Common myeloid progenitor, CD34-positive (primary cell): Measurements from ENCODE around the gene NFAM1.
A peak's percentile ranks its signal among the peaks of the same experiment; 100 is the strongest.

ENCODE experiments used
- CTCF ChIA-PET: fragments of 350-600 bp; sonication (Branson Sonifier 250); formaldehyde crosslinking; loops from one replicate; lab custom pipeline; 2021; ENCODE audit warnings: antibody characterized with exemption; lab: Charles Lee
- POLR2A ChIA-PET: fragments of 350-600 bp; sonication (Branson Sonifier 250); formaldehyde crosslinking; loops from one replicate; lab custom pipeline; 2021; ENCODE audit warnings: antibody characterized with exemption; lab: Charles Lee
- DNase-seq, 3 donors: peaks; one replicate each; pipeline versions ENCODE4 v3.0.0 to v3.0.0-alpha.2; 2013
- H3K27ac ChIP-seq, 2 experiments: 1 replicate in 1 of 2; 2 replicates in 1 of 2; pipeline ENCODE4 v1.7.0; 2013; ENCODE audit warnings: inconsistent platforms in 2 of 2, low read length in 2 of 2, mild to moderate bottlenecking in 2 of 2, low read depth in 1 of 2, moderate library complexity in 1 of 2; ENCODE audit not compliant: severe bottlenecking in 2 of 2, insufficient read depth in 1 of 2, poor library complexity in 1 of 2
- H3K27me3 ChIP-seq, 5 experiments: replicated peaks in 2 of 5; 1 replicate in 3 of 5; 2 replicates in 2 of 5; pipeline versions ENCODE4 v1.6.1 to v1.7.0; 2013; ENCODE audit warnings: low read length in 4 of 5, mild to moderate bottlenecking in 2 of 5, moderate library complexity in 2 of 5, inconsistent platforms in 1 of 5; ENCODE audit not compliant: insufficient read depth in 5 of 5, control insufficient read depth in 4 of 5
- H3K36me3 ChIP-seq, 4 experiments: 1 replicate in 2 of 4; 2 replicates in 2 of 4; pipeline versions ENCODE4 v1.6.1 to v1.7.0; 2013; ENCODE audit warnings: low read length in 3 of 4, control low read depth in 1 of 4, mild to moderate bottlenecking in 1 of 4; ENCODE audit not compliant: control insufficient read depth in 4 of 4, insufficient read depth in 4 of 4
- H3K4me1 ChIP-seq, 4 experiments: 1 replicate in 3 of 4; 2 replicates in 1 of 4; pipeline versions ENCODE4 v1.6.1 to v1.7.1; 2013; ENCODE audit warnings: low read length in 3 of 4, mild to moderate bottlenecking in 3 of 4, control low read depth in 1 of 4, inconsistent platforms in 1 of 4, moderate library complexity in 1 of 4; ENCODE audit not compliant: control insufficient read depth in 4 of 4, insufficient read depth in 4 of 4; ENCODE audit errors: control extremely low read depth in 1 of 4
- H3K4me3 ChIP-seq, 7 experiments: 1 replicate in 4 of 7; 2 replicates in 3 of 7; pipeline versions ENCODE4 v1.5.1 to v1.7.0; 2013; ENCODE audit warnings: mild to moderate bottlenecking in 7 of 7, low read length in 6 of 7, moderate library complexity in 6 of 7, inconsistent platforms in 2 of 7, low read depth in 2 of 7, control low read depth in 1 of 7; ENCODE audit not compliant: insufficient read depth in 4 of 7, control insufficient read depth in 1 of 7; ENCODE audit errors: extremely low read depth in 1 of 7
- H3K9me3 ChIP-seq, 5 experiments: 1 replicate in 4 of 5; 2 replicates in 1 of 5; pipeline versions ENCODE4 v1.6.1 to v1.7.1; 2013; ENCODE audit warnings: low read length in 4 of 5, mild to moderate bottlenecking in 2 of 5, inconsistent platforms in 1 of 5, low read depth in 1 of 5, moderate library complexity in 1 of 5; ENCODE audit not compliant: control insufficient read depth in 4 of 5, insufficient read depth in 2 of 5; ENCODE audit errors: control extremely low read depth in 1 of 5
- WGBS: methylation state at CpG from one replicate; pipeline ENCODE4 v1.1.5; 2013; ENCODE audit not compliant: insufficient coverage; 5-methylcytosine and 5-hydroxymethylcytosine counted together

NFAM1 gene

DNA sequence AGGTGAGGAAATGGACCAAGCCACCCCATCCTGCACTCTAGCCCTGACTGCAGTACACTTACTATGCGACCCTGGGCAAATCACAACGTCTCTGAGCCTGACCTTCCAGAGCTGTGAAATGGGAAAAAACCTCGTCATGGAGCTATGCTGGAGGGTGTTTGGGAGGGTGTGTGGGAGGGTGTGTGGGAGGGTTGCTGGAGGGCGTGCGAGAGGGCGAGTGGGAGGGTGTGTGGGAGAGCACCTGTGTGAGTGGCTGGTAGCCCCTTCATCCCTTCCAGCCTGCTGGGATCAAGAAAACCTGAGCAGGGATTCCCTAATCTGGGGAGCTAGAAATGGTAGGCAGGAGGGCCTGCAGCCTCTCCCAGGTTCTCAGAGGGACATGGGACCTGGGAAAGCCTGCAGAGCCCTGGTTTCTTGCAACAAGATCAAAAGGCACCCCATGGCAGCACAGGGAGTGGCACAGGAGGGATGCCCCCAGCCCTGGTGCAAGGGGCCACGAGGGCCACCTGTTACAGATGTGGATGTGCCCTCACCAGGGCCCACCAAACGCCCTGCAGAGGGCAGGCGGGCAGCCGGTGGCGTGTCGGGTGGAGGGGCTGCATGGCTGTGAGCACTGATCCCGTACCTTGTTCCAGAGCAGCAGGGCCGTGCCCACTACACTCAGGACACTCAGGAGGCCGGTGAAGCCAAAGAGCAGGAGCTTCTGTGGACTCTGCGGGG lies 23.2 kb downstream of the NFAM1 start:
- H3K4me3 ChIP-seq, result no peak overlapping the region
- H3K36me3 ChIP-seq, result peaks cover 0 to 5% (median 0%) of the 10 kb centered on the region in 4 experiments
- no peak overlapping the region for H3K27ac ChIP-seq
- CTCF ChIA-PET, result no interaction called here
- H3K9me3 ChIP-seq, result no peaks in the 10 kb centered on the region
- DNase-seq, result no peak
- WGBS, result 96% methylated on average over 14 of the region's 16 CpGs
- H3K27me3 ChIP-seq, result no peaks in the 10 kb centered on the region
- H3K4me1 ChIP-seq, result no peaks in the 10 kb centered on the region
- POLR2A ChIA-PET, result no interaction called here

DNA sequence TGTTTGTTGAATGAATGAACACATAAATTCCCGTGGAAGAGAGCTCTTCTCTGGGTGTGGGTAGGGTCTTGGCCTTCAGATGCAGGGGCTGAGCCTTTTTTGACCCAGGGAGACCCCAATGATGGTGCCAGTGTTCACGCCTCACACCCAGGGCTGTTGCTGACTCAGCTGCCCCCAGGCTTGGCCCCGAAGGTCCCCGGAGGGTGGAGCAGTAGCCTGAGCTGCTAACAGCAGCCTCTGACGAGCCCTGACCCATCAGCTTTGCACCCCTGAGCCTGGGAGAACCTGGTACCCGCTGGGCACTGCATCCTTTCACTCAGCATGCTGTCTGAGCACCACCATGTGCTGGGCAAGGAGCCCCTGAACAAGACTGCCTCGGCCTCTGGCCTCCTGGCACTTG lies 23.9 kb downstream of the NFAM1 start:
- CTCF ChIA-PET, result interaction anchor here (1.5 kb wide), 1 partner anchor 28 kb away, joined by 9 read pairs; no protein-coding TSS in a partner anchor
- no peak for DNase-seq
- Histone ChIP-seq H3K36me3 (peaks cover 0 to 5% (median 0%) of the 10 kb centered on the region in 4 experiments), H3K27ac (no peak overlapping the region), H3K27me3 (no peaks in the 10 kb centered on the region), H3K4me3 (no peak overlapping the region), H3K9me3 (no peaks in the 10 kb centered on the region), H3K4me1 (no peaks in the 10 kb centered on the region)
- POLR2A ChIA-PET, result no interaction called here
- 90% methylated on average over 7 of the region's 7 CpGs for WGBS

DNA sequence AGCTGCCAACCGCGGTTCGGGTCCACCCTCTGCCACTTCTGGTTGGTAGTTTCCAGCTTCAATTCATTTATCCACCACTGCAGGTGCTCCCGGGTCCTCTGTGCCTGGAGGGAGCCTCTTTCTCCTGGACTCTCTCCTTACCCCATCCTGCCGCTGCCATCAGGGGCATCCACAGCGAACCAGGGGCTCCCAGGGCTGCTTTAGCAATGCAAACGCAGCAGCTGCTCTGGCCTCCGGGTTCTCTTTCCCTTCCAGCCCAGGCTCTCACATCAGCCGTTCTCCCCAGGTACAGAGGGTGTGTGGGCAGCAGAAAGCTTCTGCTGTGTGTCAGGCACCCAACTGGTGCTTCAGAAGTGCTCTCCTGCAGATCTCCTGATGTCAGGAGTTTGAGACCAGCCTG lies 27.9 kb downstream of the NFAM1 start:
- Histone ChIP-seq H3K4me3 (no peak overlapping the region), H3K27ac (no peak overlapping the region), H3K4me1 (no peaks in the 10 kb centered on the region), H3K36me3 (peaks cover 0 to 4% (median 0%) of the 10 kb centered on the region in 4 experiments), H3K9me3 (no peaks in the 10 kb centered on the region), H3K27me3 (peaks cover 0 to 8% (median 0%) of the 10 kb centered on the region in 5 experiments)
- CTCF ChIA-PET, result interaction anchor here (0.8 to 1.7 kb wide), 3 partner anchors 15 to 39 kb away, joined by 3 to 6 read pairs (median 3); no protein-coding TSS in a partner anchor
- POLR2A ChIA-PET, result no interaction called here
- no peak for DNase-seq
- 93% methylated on average over 7 of the region's 9 CpGs for WGBS

DNA sequence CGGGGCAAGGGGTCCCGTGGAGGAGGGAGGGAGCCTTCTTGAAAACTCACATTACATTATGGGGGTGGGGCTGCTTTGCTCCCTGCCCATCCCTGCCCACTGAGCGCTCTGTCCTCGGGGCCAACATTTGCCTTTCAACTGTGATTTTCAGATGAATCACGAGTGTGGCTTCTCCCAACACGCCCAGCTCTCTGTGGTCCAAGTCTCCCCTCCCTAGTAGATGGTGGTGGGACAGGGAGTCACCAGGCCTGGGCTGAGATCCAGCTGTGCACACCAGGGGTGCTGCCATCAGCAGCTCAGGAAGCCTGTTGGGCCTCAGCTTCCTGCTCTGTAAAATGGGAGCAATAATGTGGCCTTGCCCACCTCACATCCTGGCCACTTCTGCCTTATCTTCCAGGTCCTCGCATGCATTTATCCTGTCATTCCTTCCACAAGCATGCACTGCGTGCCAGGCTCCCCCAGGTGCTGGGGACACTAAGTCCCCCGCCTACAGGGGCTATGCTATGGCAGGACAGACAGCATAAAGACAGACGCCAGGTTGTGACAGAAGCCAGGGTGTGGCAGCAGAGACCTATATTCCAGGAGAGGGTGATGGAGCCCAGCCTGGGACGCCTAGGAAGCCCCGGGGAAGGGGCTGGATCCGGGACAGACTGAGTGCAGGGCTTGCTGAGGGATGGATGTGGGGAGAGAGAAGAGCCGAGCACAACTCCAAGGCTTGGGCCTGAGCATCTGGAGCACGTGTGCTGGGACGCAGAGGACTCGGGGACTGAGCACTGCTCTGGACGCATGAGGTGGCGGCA lies 30.5 kb downstream of the NFAM1 start:
- peaks cover 0 to 10% (median 3%) of the 10 kb centered on the region in 4 experiments for H3K4me1 ChIP-seq
- POLR2A ChIA-PET, result interaction anchor here (1.0 kb wide), 1 partner anchor 30 kb away, joined by 3 read pairs; the partner anchor contains the start of gene NFAM1
- 98% methylated on average over 15 of the region's 19 CpGs for WGBS
- peaks cover 0 to 8% (median 2%) of the 10 kb centered on the region in 5 experiments for H3K27me3 ChIP-seq
- no peaks in the 10 kb centered on the region for H3K36me3 ChIP-seq
- H3K9me3 ChIP-seq, result no peaks in the 10 kb centered on the region
- no peak for DNase-seq
- no peak overlapping the region for H3K4me3 ChIP-seq
- no peak overlapping the region for H3K27ac ChIP-seq
- CTCF ChIA-PET, result no interaction called here

DNA sequence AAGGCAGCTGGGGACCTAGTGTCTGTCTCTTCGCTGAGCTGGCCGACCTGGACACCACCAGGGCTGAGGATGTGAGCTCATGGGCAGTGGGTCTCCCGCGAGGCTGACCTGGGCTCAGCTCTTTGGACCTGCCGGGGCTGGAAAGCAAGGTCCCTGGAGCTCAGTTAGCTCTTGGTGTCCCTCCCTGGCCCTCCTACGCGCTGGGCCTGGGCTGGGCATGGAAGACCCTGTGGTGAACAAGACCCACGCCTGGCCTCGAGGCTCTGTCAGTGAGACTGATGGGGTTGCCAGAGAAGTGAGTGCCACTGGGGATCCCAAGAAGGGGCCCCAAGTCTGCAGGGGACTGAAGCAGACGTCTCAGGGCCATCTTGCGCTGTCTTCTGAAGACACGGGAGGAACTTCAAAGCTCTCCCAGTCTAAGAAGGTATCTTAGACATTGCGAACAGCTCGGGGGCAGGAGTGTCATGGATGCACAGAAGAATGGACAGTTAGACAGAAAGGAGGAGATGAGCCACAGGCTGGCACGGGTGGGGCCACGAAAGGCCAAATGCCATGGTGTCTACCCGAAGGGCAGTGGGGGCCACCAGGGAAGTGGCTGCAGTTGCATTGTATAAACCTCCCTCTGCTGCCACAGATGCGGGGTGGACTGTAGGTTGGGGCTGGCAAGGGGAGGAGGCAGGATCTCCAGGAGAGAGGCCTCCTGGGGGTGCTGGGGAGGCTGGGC lies 31.2 kb downstream of the NFAM1 start:
- no peaks in the 10 kb centered on the region for H3K36me3 ChIP-seq
- CTCF ChIA-PET, result interaction anchor here (1.6 kb wide), 1 partner anchor 28 kb away, joined by 4 read pairs; no protein-coding TSS in a partner anchor
- no peak for DNase-seq
- 90% methylated on average over 16 of the region's 18 CpGs for WGBS
- H3K4me3 ChIP-seq, result no peak overlapping the region
- POLR2A ChIA-PET, result interaction anchor here (1.0 kb wide), 1 partner anchor 31 kb away, joined by 3 read pairs; the partner anchor contains the start of gene NFAM1
- peaks cover 0 to 11% (median 2%) of the 10 kb centered on the region in 5 experiments for H3K27me3 ChIP-seq
- H3K4me1 ChIP-seq, result peaks cover 0 to 11% (median 3%) of the 10 kb centered on the region in 4 experiments
- no peak overlapping the region for H3K27ac ChIP-seq
- no peaks in the 10 kb centered on the region for H3K9me3 ChIP-seq

DNA sequence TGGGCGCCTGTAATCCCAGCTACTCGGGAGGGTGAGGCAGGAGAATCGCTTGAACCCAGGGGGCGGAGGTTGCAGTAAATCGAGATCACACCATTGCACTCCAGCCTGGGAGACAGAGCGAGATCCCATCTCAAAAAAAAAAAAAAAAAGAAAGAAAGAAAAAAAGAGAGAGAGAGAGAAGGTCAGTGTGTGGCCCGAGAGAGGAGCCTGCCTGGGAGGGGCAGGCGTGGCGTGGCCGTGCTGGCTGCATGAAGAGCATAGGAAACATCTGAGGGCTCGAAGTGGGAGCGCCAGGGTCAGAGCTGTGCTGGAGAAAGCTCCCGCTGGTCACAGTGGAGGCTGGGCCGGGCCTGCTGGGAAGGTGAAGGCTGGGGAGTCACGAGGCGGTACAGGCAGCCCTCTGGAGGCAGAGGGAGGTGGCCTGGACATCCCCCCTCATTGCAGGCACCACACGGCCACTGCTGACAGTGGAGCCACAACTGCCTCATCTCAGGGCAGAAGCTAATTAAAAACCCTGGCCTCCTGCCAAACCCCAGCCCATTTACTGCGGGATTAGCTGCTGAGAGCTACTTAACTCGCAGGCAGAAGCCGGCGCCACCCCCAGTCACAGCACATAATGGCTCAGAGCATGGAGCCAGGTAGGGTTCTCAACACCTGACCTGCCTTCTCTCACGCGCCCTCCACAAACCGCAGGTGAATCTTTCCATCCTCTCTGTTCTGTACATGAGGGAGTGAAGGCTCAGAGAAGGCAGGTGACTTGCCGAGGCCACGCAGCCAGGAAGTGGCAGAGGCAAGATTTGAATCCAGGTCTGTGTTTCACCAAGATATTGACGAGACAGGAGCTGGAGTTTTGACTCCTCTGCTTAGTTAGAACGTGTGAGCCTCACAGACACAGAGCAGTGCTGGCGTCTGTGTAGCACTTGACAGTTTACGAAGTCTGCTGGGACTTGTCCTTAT lies 32.6 kb downstream of the NFAM1 start:
- no peak overlapping the region for H3K4me3 ChIP-seq
- H3K27ac ChIP-seq, result no peak overlapping the region
- no peaks in the 10 kb centered on the region for H3K9me3 ChIP-seq
- ChIA-PET CTCF (interaction anchor here (1.6 kb wide), 1 partner anchor 27 kb away, joined by 4 read pairs; no protein-coding TSS in a partner anchor), POLR2A (no interaction called here)
- peaks cover 0 to 12% (median 3%) of the 10 kb centered on the region in 5 experiments for H3K27me3 ChIP-seq
- H3K36me3 ChIP-seq, result no peaks in the 10 kb centered on the region
- 94% methylated on average over 20 of the region's 30 CpGs for WGBS
- peaks cover 0 to 11% (median 3%) of the 10 kb centered on the region in 4 experiments for H3K4me1 ChIP-seq
- peak in 2 of 3 donors; percentile 52 to 54 for DNase-seq
